ENCODE data around the gene ARF6.
A peak's percentile ranks its signal among the peaks of the same experiment; 100 is the strongest.
"Not testable (repeated sequence)": the region's sequence is repeated elsewhere in the genome, so short reads cannot be mapped to it uniquely, and the experiment has no call there.

Gene ARF6

GRCh38 chr14:49892636-49893308, at the start of gene ARF6:
ARF6 (plus strand) TSS chr14:49893082; CDS start chr14:49893737, 655 bp downstream.
- DNase-seq (ENCODE audit: low read depth): peak; percentile 96

GRCh38 chr14:49849213-49849847, 43.6 kb upstream of the ARF6 start:
- no peak for DNase-seq (ENCODE audit: low read depth)

- no peak for DNase-seq (ENCODE audit: low read depth)
Observed at GRCh38 chr14:49851813-49852212, 41.1 kb upstream of the ARF6 start.

- peak; percentile 65 for DNase-seq (ENCODE audit: low read depth)
Observed at GRCh38 chr14:49852301-49853157, 40.4 kb upstream of the ARF6 start, which contains the start of gene NEMF. NEMF (minus strand) TSS chr14:49852788; CDS start chr14:49852753, 35 bp downstream.

- no peak for DNase-seq (ENCODE audit: low read depth)
Observed at GRCh38 chr14:49853158-49853477, 39.8 kb upstream of the ARF6 start.

GRCh38 chr14:49853572-49854375, 39.1 kb upstream of the ARF6 start:
- DNase-seq (ENCODE audit: low read depth): peak; percentile 22

GRCh38 chr14:49857427-49858003, 35.4 kb upstream of the ARF6 start:
- no peak for DNase-seq (ENCODE audit: low read depth)

- no peak for DNase-seq (ENCODE audit: low read depth)
Observed at GRCh38 chr14:49858383-49858782, 34.5 kb upstream of the ARF6 start.

GRCh38 chr14:49860988-49861698, 31.7 kb upstream of the ARF6 start:
- no peak for DNase-seq (ENCODE audit: low read depth)

- peak; percentile 44 for DNase-seq (ENCODE audit: low read depth)
Observed at GRCh38 chr14:49861699-49862088, 31.2 kb upstream of the ARF6 start.

- DNase-seq (ENCODE audit: low read depth): peak; percentile 70
Observed at GRCh38 chr14:49862089-49862673, 30.7 kb upstream of the ARF6 start.

GRCh38 chr14:49863487-49864281, 29.2 kb upstream of the ARF6 start:
- DNase-seq (ENCODE audit: low read depth): no peak

- DNase-seq (ENCODE audit: low read depth): peak; percentile 57
Observed at GRCh38 chr14:49865431-49865859, 27.4 kb upstream of the ARF6 start.

GRCh38 chr14:49867831-49868719, 24.8 kb upstream of the ARF6 start:
- peak; percentile 96 for DNase-seq (ENCODE audit: low read depth)

GRCh38 chr14:49868720-49869114, 24.2 kb upstream of the ARF6 start:
- DNase-seq (ENCODE audit: low read depth): no peak

- no peak for DNase-seq (ENCODE audit: low read depth)
Observed at GRCh38 chr14:49870908-49871307, 22.0 kb upstream of the ARF6 start.

- not testable (repeated sequence) for DNase-seq (ENCODE audit: low read depth)
Observed at GRCh38 chr14:49873548-49873947, 19.3 kb upstream of the ARF6 start.

- DNase-seq (ENCODE audit: low read depth): no peak
Observed at GRCh38 chr14:49875640-49876198, 17.2 kb upstream of the ARF6 start.
